ENCODE measurements around the gene CPN2.

Gene CPN2

GRCh38 chr3:194346621-194347020 lies 4.5 kb downstream of the CPN2 start:
- no peak for TF ChIP-seq CTCF (IDR thresholded peaks at IDR 0.05)
- no peak overlapping the region for H3K4me3 ChIP-seq
- no peak for DNase-seq (ENCODE audit: low spot score)
- H3K27ac ChIP-seq: no peak overlapping the region

- no peak for DNase-seq (ENCODE audit: low spot score)
- no peak for TF ChIP-seq CTCF (IDR thresholded peaks at IDR 0.05)
These were observed 5.1 kb downstream of the CPN2 start for GRCh38 chr3:194346035-194346434.

GRCh38 chr3:194344012-194344411 lies 7.1 kb downstream of the CPN2 start:
- Histone ChIP-seq H3K27ac (no peak overlapping the region), H3K4me3 (no peak overlapping the region)
- no peak for DNase-seq (ENCODE audit: low spot score)
- TF ChIP-seq CTCF (IDR thresholded peaks at IDR 0.05): peak; percentile 88

More at GRCh38 chr3:194346035-194346434, 5.1 kb downstream of the CPN2 start:
- Histone ChIP-seq H3K27ac (no peak overlapping the region), H3K4me3 (no peak overlapping the region)

- Histone ChIP-seq H3K4me3 (no peak overlapping the region), H3K27ac (no peak overlapping the region)
- DNase-seq (ENCODE audit: low spot score): no peak
- no peak for TF ChIP-seq CTCF (IDR thresholded peaks at IDR 0.05)
These were observed 7.6 kb downstream of the CPN2 start for GRCh38 chr3:194343561-194343893.

GRCh38 chr3:194342861-194343560 lies 8.1 kb downstream of the CPN2 start:
- no peak for TF ChIP-seq CTCF (IDR thresholded peaks at IDR 0.05)
- DNase-seq (ENCODE audit: low spot score): no peak

GRCh38 chr3:194340757-194341400 lies 10.2 kb downstream of the CPN2 start:
- no peak for DNase-seq (ENCODE audit: low spot score)
- no peak overlapping the region for H3K4me3 ChIP-seq
- no peak for TF ChIP-seq CTCF (IDR thresholded peaks at IDR 0.05)
- no peak overlapping the region for H3K27ac ChIP-seq

More at GRCh38 chr3:194342861-194343560, 8.1 kb downstream of the CPN2 start:
- Histone ChIP-seq H3K27ac (no peak overlapping the region), H3K4me3 (no peak overlapping the region)

GRCh38 chr3:194339840-194340239 lies 11.3 kb downstream of the CPN2 start:
- Histone ChIP-seq H3K4me3 (no peak overlapping the region), H3K27ac (no peak overlapping the region)
- no peak for DNase-seq (ENCODE audit: low spot score)
- TF ChIP-seq CTCF (IDR thresholded peaks at IDR 0.05): no peak

All from coronary artery (tissue), 2 donors.